ENCODE results near the gene VARS2.

DNA sequence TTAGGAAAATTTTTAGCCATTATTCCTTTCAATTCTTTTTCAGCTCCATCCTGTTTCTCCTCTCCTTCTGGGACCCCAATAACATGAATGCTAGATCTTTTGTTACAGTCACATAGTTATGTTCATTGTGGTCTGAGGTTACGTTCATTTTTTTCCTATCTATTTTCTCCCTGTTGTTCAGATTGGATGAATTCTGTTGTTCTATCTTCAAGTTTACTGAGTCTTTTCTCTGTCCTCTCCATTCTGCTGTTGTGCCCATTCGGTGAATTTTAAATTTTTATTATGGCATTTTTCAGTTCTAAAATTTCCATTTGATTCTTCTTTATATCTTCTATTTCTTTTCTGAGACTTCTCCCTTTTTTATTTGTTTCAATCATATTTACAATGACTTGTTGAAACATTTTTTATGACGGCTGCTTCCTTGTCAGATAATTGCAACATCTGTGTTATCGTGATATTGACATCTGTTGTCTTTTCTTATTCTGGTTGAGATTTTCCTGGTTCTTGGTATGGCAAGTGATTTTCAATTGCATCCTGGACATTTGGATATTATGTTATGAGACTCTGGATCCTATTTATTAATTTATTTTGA is 42.4 kb upstream of the VARS2 start:
- TF ChIP-seq, protein P1, sequence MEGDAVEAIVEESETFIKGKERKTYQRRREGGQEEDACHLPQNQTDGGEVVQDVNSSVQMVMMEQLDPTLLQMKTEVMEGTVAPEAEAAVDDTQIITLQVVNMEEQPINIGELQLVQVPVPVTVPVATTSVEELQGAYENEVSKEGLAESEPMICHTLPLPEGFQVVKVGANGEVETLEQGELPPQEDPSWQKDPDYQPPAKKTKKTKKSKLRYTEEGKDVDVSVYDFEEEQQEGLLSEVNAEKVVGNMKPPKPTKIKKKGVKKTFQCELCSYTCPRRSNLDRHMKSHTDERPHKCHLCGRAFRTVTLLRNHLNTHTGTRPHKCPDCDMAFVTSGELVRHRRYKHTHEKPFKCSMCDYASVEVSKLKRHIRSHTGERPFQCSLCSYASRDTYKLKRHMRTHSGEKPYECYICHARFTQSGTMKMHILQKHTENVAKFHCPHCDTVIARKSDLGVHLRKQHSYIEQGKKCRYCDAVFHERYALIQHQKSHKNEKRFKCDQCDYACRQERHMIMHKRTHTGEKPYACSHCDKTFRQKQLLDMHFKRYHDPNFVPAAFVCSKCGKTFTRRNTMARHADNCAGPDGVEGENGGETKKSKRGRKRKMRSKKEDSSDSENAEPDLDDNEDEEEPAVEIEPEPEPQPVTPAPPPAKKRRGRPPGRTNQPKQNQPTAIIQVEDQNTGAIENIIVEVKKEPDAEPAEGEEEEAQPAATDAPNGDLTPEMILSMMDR (IDR thresholded peaks at IDR 0.05), result no peak
- no peak for TF ChIP-seq POLR2A (IDR thresholded peaks at IDR 0.05)
